Neural progenitor cell (in vitro differentiated cells): Measurements from ENCODE around the gene ZCWPW2.

Experiments
- CTCF ChIP-seq: fragments of 200-600 bp; sonication (generic); IDR thresholded peaks from 2 replicates; pipeline ENCODE4 v1.5.1; 2017; ENCODE audit warnings: antibody characterized with exemption, mild to moderate bottlenecking
- EZH2 ChIP-seq: fragments of 200-600 bp; sonication (generic); IDR thresholded peaks from 2 replicates; pipeline ENCODE4 v1.6.1; 2017; ENCODE audit warnings: antibody characterized with exemption, mild to moderate bottlenecking, moderate library complexity
- EZH2phosphoT487 ChIP-seq: fragments of 200-600 bp; sonication (generic); IDR thresholded peaks from 2 replicates; pipeline ENCODE4 v1.6.1; 2017; ENCODE audit warnings: antibody characterized with exemption

- no peak for TF ChIP-seq EZH2
- no peak for TF ChIP-seq CTCF
- no peak for TF ChIP-seq EZH2phosphoT487
These were observed 50.7 kb downstream of the ZCWPW2 start for GRCh38 chr3:28399206-28399605.
